ENCODE measurements around the gene RAPGEF2.
"Not testable (repeated sequence)": the region's sequence is repeated elsewhere in the genome, so short reads cannot be mapped to it uniquely, and the experiment has no call there.

Gene RAPGEF2

GRCh38 chr4:159161436-159161835 lies 58.6 kb downstream of the RAPGEF2 start:
- not testable (repeated sequence) for DNase-seq (ENCODE audit: low read depth)

DNA sequence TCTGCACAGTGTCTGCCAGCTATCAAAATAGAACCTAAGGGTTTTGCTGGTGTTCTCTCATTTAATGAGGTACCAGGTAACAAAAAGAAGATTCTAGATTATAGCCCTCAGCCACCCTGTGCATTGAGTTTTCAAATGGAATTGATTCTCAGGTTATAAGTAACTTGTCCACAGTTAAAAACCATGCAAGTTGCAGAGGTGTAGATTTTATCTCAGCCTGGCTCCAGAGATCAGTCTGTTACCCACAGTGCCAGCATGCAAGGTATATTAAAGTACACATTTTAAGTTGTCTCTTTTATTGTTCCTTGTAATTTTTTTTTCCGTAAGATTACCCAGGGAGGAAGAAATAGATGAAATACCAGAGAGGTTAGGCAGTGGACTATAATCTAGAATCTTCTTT lies 59.7 kb downstream of the RAPGEF2 start:
- no peak for DNase-seq (ENCODE audit: low read depth)

- no peak for DNase-seq (ENCODE audit: low read depth)
Measured at GRCh38 chr4:159163521-159163920, 60.6 kb downstream of the RAPGEF2 start.

GRCh38 chr4:159169404-159170302 lies 66.8 kb downstream of the RAPGEF2 start:
- no peak for DNase-seq (ENCODE audit: low read depth)

DNA sequence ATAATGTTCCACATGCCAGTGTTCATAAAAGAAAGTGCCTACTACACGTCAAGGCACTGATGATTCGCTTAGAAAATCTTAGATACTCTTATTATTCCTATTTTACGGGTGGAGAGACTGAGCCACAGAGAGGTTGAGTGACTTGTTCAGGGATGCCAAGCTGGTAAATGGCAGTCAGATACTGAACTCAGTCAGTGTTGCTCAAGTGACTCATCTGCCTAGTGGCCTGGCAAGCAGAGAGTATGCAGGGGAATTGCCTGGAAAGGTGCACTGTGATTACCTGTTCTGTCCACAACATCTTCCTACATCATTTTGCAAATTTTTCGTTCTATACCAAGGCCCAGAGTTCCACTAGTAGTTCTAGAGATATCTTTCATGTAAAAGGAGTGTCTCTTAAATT lies 68.4 kb downstream of the RAPGEF2 start:
- no peak for DNase-seq (ENCODE audit: low read depth)

- no peak for DNase-seq (ENCODE audit: low read depth)
Measured at GRCh38 chr4:159173886-159174285, 71.0 kb downstream of the RAPGEF2 start.

DNA sequence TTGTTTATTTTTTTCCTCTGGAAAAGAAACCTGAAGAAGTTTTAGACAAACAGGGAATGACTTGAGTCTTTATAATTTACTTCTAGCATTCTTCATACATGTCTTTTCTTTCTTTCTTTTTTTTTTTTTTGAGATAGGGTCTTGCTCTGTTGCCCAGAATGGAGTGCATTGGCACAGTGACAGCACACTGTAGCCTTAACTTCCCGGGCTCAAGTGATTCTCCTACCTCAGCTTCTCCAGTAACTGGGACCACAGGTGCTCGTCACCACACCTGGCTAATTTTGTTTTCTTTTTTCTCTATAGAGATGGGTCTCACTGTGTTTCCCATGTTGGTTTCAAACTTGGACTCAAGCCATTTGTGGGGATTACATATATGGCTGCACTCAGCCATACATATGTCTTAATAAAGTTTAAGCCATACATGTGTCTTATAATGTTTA lies 71.8 kb downstream of the RAPGEF2 start:
- no peak for DNase-seq (ENCODE audit: low read depth)

- DNase-seq (ENCODE audit: low read depth) = peak; percentile 15
Measured at GRCh38 chr4:159175085-159175988, 72.5 kb downstream of the RAPGEF2 start.

GRCh38 chr4:159175989-159176375 lies 73.1 kb downstream of the RAPGEF2 start:
- no peak for DNase-seq (ENCODE audit: low read depth)

GRCh38 chr4:159177265-159178150 lies 74.6 kb downstream of the RAPGEF2 start:
- DNase-seq (ENCODE audit: low read depth) = no peak

DNA sequence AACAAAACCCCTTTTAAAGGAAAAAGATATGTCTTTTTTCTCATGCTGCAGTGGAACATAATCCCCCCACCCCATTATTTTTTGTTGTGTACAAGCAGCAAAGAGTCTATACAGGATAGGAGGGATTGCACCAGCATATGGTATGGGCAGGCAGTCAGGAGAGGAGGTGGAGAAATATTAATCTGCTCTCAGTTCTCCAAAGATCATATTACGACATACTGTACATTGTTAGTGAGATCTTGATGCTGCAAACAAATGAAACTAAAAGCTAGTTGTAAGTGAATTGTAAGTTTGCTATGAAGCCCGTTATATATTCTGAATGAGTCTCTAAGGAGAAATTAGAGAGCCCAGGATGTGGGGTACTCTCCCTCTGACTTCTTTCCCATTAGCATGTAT lies 75.3 kb downstream of the RAPGEF2 start:
- no peak for DNase-seq (ENCODE audit: low read depth)

DNA sequence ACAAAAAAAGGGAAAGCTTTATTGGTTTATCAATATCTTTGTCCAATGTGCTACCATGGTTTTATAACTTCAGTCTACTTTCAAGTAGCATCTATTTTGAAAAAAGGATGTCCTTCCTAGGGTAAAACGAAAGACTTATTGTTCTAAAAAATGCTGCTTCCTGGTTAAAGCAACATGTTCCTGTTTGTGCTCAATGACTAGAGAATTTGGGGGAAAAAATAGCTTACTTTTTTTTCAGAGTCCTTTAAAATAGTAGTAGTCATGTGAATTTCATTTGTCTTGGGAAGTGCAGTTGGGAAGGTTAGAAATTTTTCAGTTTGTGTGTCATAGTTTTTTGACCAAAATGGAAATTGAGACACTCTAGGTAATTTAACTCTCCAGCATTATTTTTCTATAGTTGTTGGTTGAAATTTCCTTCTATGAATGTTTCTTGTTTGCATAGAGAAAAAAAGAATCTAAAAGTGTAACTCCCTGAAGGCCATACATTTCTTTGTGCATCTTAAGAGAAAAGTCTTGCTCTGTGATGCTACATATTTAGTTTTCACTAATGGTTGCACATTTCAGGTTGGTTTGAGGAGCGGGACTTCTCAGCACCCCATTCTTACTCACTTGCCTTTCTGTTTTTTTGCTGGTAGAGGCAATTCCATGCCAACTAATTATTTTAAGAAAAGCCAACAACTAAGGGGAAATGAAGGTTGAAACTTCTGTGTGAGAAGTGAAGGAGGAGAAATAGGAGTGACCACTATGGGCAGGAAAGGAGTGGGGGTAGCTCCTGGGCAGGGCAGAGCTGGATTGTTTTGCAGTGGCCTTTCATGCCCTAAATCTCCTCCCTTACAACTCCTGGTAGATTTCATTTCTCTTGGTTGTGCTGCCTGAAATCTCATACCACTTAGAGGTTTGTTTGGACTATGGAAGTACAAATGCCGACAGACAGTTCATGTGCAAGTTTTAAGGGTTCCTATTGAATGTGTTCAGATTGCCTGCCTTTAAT lies 76.4 kb downstream of the RAPGEF2 start:
- no peak for DNase-seq (ENCODE audit: low read depth)

DNA sequence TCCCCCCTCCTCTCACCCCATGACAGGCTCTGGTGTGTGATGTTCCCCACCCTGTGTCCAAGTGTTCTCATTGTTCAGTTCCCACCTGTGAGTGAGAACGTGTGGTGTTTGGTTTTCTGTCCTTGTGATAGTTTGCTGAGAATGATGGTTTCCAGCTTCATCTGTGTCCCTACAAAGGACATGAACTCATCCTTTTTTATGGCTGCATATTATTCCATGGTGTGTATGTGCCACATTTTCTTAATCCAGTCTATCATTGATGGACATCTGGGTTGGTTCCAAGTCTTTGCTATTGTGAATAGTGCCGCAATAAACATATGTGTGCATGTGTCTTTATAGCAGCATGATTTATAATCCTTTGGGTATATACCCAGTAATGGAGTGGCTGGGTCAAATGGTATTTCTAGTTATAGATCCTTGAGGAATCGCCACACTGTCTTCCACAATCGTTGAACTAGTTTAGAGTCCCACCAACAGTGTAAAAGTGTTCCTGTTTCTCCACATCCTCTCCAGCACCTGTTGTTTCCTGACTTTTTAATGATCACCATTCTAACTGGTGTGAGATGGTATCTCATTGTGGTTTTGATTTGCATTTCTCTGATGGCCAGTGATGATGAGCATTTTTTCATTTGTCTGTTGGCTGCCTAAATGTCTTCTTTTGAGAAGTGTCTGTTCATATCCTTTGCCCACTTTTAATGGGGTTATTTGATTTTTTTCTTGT lies 81.2 kb downstream of the RAPGEF2 start:
- DNase-seq (ENCODE audit: low read depth) = not testable (repeated sequence)

DNA sequence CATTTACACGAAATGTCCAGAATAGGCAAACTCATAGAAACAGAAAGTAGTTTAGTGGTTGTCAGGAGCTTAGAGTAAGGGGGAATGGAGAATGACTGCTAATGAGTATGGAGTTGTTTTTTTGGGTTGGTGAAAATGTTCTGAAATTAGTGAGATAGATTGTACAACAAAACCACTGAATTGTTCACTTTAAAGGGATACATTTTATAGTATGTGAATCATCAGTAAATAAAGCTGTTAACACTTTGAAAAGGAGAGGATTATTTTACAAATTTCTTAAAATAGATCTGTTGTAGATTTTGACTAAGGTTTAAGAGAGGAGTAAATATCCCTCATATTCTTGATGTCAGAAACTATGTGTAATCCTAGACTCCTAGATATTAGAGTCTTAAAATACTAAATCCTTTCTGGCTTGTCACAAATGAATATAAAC lies 82.7 kb downstream of the RAPGEF2 start:
- DNase-seq (ENCODE audit: low read depth) = no peak

DNA sequence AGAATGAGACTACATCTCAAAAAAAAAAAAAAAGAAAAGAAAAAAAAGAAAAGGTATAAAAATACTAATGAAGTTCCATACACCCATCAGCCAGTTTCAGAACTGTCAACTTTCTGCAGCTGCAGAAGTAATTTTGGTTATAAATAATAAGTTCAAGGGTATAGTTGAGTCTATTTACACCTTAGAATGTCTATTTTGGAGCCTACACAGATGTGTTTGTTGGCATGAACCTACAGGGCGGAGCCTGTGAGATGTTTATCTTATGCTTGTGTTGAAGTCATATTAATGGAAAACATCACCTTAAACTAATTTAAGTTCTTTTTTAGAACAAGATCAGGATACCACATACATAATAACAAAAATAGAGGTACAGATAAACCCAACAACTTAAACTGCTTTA lies 85.8 kb downstream of the RAPGEF2 start:
- DNase-seq (ENCODE audit: low read depth) = no peak

GRCh38 chr4:159190651-159191050 lies 87.8 kb downstream of the RAPGEF2 start:
- DNase-seq (ENCODE audit: low read depth) = no peak

GRCh38 chr4:159191989-159192388 lies 89.1 kb downstream of the RAPGEF2 start:
- DNase-seq (ENCODE audit: low read depth) = no peak

DNA sequence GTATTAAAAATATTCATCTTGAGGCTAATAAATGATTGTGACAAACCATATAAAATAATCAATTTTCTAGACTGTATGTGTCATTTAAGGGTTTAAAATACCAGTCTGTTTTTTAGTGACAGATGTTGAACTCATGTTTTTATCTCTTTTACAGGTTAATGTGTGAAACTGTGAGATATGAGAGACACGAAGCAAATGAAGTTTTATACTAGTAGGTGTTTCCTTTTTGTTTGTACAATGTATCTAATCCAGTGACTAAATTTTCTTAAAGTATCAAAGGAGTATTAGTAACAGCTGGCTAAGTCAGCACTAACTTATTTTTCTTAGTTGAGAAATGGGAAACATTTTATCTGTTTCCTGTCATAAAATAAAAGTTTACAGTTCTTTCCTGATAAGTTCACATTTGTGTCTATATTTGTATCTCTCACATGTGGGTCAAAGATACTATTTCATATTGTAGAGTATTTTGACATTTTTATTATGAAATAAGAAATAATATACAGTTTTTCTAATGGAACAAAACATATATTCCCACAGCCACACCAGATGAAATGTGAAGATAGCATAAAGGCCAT lies 90.3 kb downstream of the RAPGEF2 start:
- no peak for DNase-seq (ENCODE audit: low read depth)

DNA sequence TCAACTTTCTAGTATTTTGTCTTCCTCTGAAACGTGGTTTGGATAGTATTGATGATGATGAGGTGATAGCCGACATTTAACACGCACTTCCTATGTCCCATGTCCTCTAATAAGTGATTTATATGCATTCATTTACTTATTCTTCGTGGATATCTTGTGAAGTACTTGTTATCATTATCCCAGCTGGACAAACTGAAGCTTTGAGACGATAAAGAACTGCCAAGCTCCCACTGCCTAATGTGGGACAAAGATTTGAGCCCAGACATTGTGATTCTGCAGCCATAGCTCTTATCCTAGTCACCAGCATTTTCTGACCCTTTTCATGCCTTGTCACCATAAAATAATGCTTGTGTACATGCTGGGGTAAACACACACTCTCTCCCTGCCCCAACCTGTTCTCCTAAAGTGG lies 92.5 kb downstream of the RAPGEF2 start:
- DNase-seq (ENCODE audit: low read depth) = no peak

Measured in stimulated activated CD8-positive, alpha-beta memory T cell treated with anti-CD3 and anti-CD28 coated beads, Interleukin-12 subunit alpha, Interleukin-12 subunit beta, amount 100 ng/mL, for 4 hours (primary cell).